Measurements from ENCODE around the gene TRPM8. TPM values are rescaled to one million over a fixed set of nuclear protein-coding genes. Genes with fewer than 3 reads are reported as not detected.

Gene TRPM8
- total and polyA plus RNA-seq, 9 donors, result 0.92 TPM; not detected in 8

GRCh38 chr2:233907627-233908026, 9.5 kb upstream of the TRPM8 start:
- H3K4me1 ChIP-seq (ENCODE audit: insufficient read depth), result no peaks in the 10 kb centered on the region
- 83 to 86% (median 86%) methylated on average over 3 of the region's 3 CpGs for WGBS, 3 donors
- H3K9me3 ChIP-seq, result no peaks in the 10 kb centered on the region
- no peak overlapping the region for H3K4me3 ChIP-seq
- no peaks in the 10 kb centered on the region for H3K27me3 ChIP-seq
- no peak overlapping the region for H3K27ac ChIP-seq
- no peak for DNase-seq
- TF ChIP-seq CTCF (IDR thresholded peaks at IDR 0.05), result no peak
- no peak for TF ChIP-seq POLR2A (IDR thresholded peaks at IDR 0.05)
- no peak for TF ChIP-seq EP300 (IDR thresholded peaks at IDR 0.05)
- intact Hi-C loops (cut with DNase I), result no loop called here
- no peaks in the 10 kb centered on the region for H3K36me3 ChIP-seq

GRCh38 chr2:233912691-233913423, 4.3 kb upstream of the TRPM8 start:
- intact Hi-C loops (cut with DNase I), result no loop called here
- WGBS, 3 donors, result 7 to 14% (median 11%) methylated on average over 9 of the region's 9 CpGs

GRCh38 chr2:233915128-233915527, 2.0 kb upstream of the TRPM8 start:
- DNase-seq, result no peak
- TF ChIP-seq EP300 (IDR thresholded peaks at IDR 0.05), result no peak
- TF ChIP-seq POLR2A (IDR thresholded peaks at IDR 0.05), result no peak
- no peak for TF ChIP-seq CTCF (IDR thresholded peaks at IDR 0.05)
- H3K27me3 ChIP-seq, result no peaks in the 10 kb centered on the region
- H3K4me1 ChIP-seq (ENCODE audit: insufficient read depth), result no peaks in the 10 kb centered on the region
- no peaks in the 10 kb centered on the region for H3K9me3 ChIP-seq
- H3K27ac ChIP-seq, result no peak overlapping the region
- intact Hi-C loops (cut with DNase I), result no loop called here
- WGBS, 3 donors, result 21 to 32% (median 27%) methylated on average over 2 of the region's 2 CpGs
- no peak overlapping the region for H3K4me3 ChIP-seq
- H3K36me3 ChIP-seq, result no peaks in the 10 kb centered on the region

More at GRCh38 chr2:233912691-233913423, 4.3 kb upstream of the TRPM8 start:
- Histone ChIP-seq H3K27me3 (no peaks in the 10 kb centered on the region), H3K4me3 (no peak overlapping the region), H3K36me3 (no peaks in the 10 kb centered on the region), H3K9me3 (no peaks in the 10 kb centered on the region), H3K27ac (no peak overlapping the region), H3K4me1 (ENCODE audit: insufficient read depth) (no peaks in the 10 kb centered on the region)
- DNase-seq, result no peak
- TF ChIP-seq EP300 (IDR thresholded peaks at IDR 0.05) (no peak), POLR2A (IDR thresholded peaks at IDR 0.05) (no peak), CTCF (IDR thresholded peaks at IDR 0.05) (no peak)

- no peaks in the 10 kb centered on the region for H3K9me3 ChIP-seq
- H3K27ac ChIP-seq, result no peak overlapping the region
- H3K36me3 ChIP-seq, result no peaks in the 10 kb centered on the region
- WGBS, 3 donors, result 78 to 89% (median 84%) methylated on average over 1 of the region's 1 CpG
- intact Hi-C loops (cut with DNase I), result no loop called here
- no peak for DNase-seq
- TF ChIP-seq CTCF (IDR thresholded peaks at IDR 0.05), result no peak
- no peak for TF ChIP-seq EP300 (IDR thresholded peaks at IDR 0.05)
- no peak for TF ChIP-seq POLR2A (IDR thresholded peaks at IDR 0.05)
- H3K4me3 ChIP-seq, result no peak overlapping the region
- H3K27me3 ChIP-seq, result no peaks in the 10 kb centered on the region
- H3K4me1 ChIP-seq (ENCODE audit: insufficient read depth), result no peaks in the 10 kb centered on the region
These were observed 2.1 kb downstream of the TRPM8 start for GRCh38 chr2:233919319-233919718.

Data from ovary (tissue), 9 donors.